Sigmoid colon (tissue), 4 donors: ENCODE measurements around the gene KIAA0232.

ENCODE experiments used
- CTCF ChIP-seq, 4 experiments: fragments of 450-650 bp in 3 of 4; fragments of 200-600 bp in 1 of 4; IDR thresholded peaks; one replicate each; pipeline ENCODE4 v1.5.1; 2016 to 2019; ENCODE audit warnings: antibody characterized with exemption in 4 of 4, mild to moderate bottlenecking in 3 of 4, moderate library complexity in 2 of 4
- EP300 ChIP-seq, 4 donors: sonication (generic); formaldehyde crosslinking; IDR thresholded peaks; one replicate each; pipeline ENCODE4 v1.6.1; 2017; ENCODE audit warnings: antibody characterized with exemption in 4 of 4
- POLR2A ChIP-seq, 2 donors: fragments of 450-650 bp; IDR thresholded peaks; one replicate each; pipeline ENCODE4 v1.6.1; 2016; ENCODE audit warnings: antibody characterized with exemption in 2 of 2, mild to moderate bottlenecking in 2 of 2, moderate library complexity in 2 of 2

- no peak for TF ChIP-seq CTCF (IDR thresholded peaks at IDR 0.05)
- no peak for TF ChIP-seq EP300 (IDR thresholded peaks at IDR 0.05)
- TF ChIP-seq POLR2A (IDR thresholded peaks at IDR 0.05) = no peak
Observed at GRCh38 chr4:6779667-6780565, 2.6 kb upstream of the KIAA0232 start.
